ENCODE data around the gene OPN4. TPM values are rescaled to one million over a fixed set of nuclear protein-coding genes. Genes with fewer than 3 reads are reported as not detected.
A peak's percentile ranks its signal among the peaks of the same experiment; 100 is the strongest.

The OPN4 gene
- total RNA-seq, 2 donors from 2014 or later, result 0.19 to 0.31 TPM

- Histone ChIP-seq H3K4me1 (peaks cover 0 to 89% of the 10 kb centered on the region in 2 donors), H3K4me3 (no peak overlapping the region), H3K27ac (peak overlapping the region; percentile 91 to 98), H3K36me3 (peaks cover 74% of the 10 kb centered on the region), H3K27me3 (no peaks in the 10 kb centered on the region), H3K9me3 (no peaks in the 10 kb centered on the region)
- no peak for TF ChIP-seq CTCF (IDR thresholded peaks at IDR 0.05)
- DNase-seq (ENCODE audit: low spot score), result no peak
Observed at GRCh38 chr10:86681047-86681446, 26.7 kb downstream of the OPN4 start.

- H3K27me3 ChIP-seq, result no peaks in the 10 kb centered on the region
- H3K4me1 ChIP-seq, result peaks cover 0 to 89% of the 10 kb centered on the region in 2 donors
- TF ChIP-seq CTCF (IDR thresholded peaks at IDR 0.05), result no peak
- H3K4me3 ChIP-seq, result no peak overlapping the region
- peaks cover 76% of the 10 kb centered on the region for H3K36me3 ChIP-seq
- H3K27ac ChIP-seq, result peak overlapping the region; percentile 91 to 98
- no peaks in the 10 kb centered on the region for H3K9me3 ChIP-seq
- DNase-seq (ENCODE audit: low spot score), result no peak
Observed at GRCh38 chr10:86681722-86682386, 27.5 kb downstream of the OPN4 start.

- Histone ChIP-seq H3K27ac (peak overlapping the region; percentile 91 to 98), H3K36me3 (peaks cover 81% of the 10 kb centered on the region), H3K27me3 (no peaks in the 10 kb centered on the region), H3K9me3 (no peaks in the 10 kb centered on the region), H3K4me3 (no peak overlapping the region), H3K4me1 (peaks cover 0 to 92% of the 10 kb centered on the region in 2 donors)
- TF ChIP-seq CTCF (IDR thresholded peaks at IDR 0.05), result no peak
- no peak for DNase-seq (ENCODE audit: low spot score)
Observed at GRCh38 chr10:86682675-86683074, 28.3 kb downstream of the OPN4 start.

GRCh38 chr10:86684331-86685097, 30.2 kb downstream of the OPN4 start:
- Histone ChIP-seq H3K4me1 (peaks cover 0 to 89% of the 10 kb centered on the region in 2 donors), H3K27ac (peak overlapping the region; percentile 91 to 98), H3K9me3 (no peaks in the 10 kb centered on the region), H3K27me3 (no peaks in the 10 kb centered on the region), H3K36me3 (peaks cover 72% of the 10 kb centered on the region), H3K4me3 (no peak overlapping the region)
- TF ChIP-seq CTCF (IDR thresholded peaks at IDR 0.05), result peak; percentile 38 to 71
- DNase-seq (ENCODE audit: low spot score), result no peak

GRCh38 chr10:86685416-86685815, 31.1 kb downstream of the OPN4 start:
- H3K9me3 ChIP-seq, result no peaks in the 10 kb centered on the region
- H3K27me3 ChIP-seq, result no peaks in the 10 kb centered on the region
- no peak for TF ChIP-seq CTCF (IDR thresholded peaks at IDR 0.05)

More at GRCh38 chr10:86685416-86685815, 31.1 kb downstream of the OPN4 start:
- no peak overlapping the region for H3K4me3 ChIP-seq
- no peak for DNase-seq (ENCODE audit: low spot score)
- peaks cover 0 to 80% of the 10 kb centered on the region in 2 donors for H3K4me1 ChIP-seq
- peak overlapping the region; percentile 91 to 98 for H3K27ac ChIP-seq
- peaks cover 62% of the 10 kb centered on the region for H3K36me3 ChIP-seq

All from right atrium auricular region (tissue), 2 donors.